Aorta (tissue), 5 donors: ENCODE measurements around the gene SHISAL1. TPM values are rescaled to one million over a fixed set of nuclear protein-coding genes. Genes with fewer than 3 reads are reported as not detected.

Source experiments
- ATAC-seq: fragments of 200-7000 bp; cut with Tn5 transposase; one replicate; pipeline ENCODE4 v1.9.1; 2022; ENCODE audit warnings: moderate library complexity; ENCODE audit not compliant: low FRiP score
- DNase-seq, 2 donors: peaks; one replicate each; pipeline ENCODE4 v3.0.0-alpha.2; 2020
- H3K27ac ChIP-seq, 2 donors: one replicate each; pipeline ENCODE4 v1.5.1; 2013; ENCODE audit warnings: low read length in 2 of 2, mild to moderate bottlenecking in 2 of 2, moderate library complexity in 2 of 2, control low read depth in 1 of 2, inconsistent platforms in 1 of 2, low read depth in 1 of 2
- H3K27me3 ChIP-seq, 2 donors: one replicate each; pipeline ENCODE4 v1.6.1; 2013; ENCODE audit warnings: control low read depth in 1 of 2, low read length in 1 of 2, mild to moderate bottlenecking in 1 of 2, moderate library complexity in 1 of 2; ENCODE audit not compliant: insufficient read depth in 2 of 2, control insufficient read depth in 1 of 2
- H3K36me3 ChIP-seq, 2 donors: one replicate each; pipeline ENCODE4 v1.6.1; 2013; ENCODE audit warnings: control low read depth in 1 of 2, low read length in 1 of 2, mild to moderate bottlenecking in 1 of 2; ENCODE audit not compliant: insufficient read depth in 2 of 2, control insufficient read depth in 1 of 2
- H3K4me1 ChIP-seq, 2 donors: one replicate each; pipeline ENCODE4 v1.6.1; 2013; ENCODE audit warnings: low read length in 2 of 2, control low read depth in 1 of 2, mild to moderate bottlenecking in 1 of 2, moderate library complexity in 1 of 2; ENCODE audit not compliant: insufficient read depth in 2 of 2, control insufficient read depth in 1 of 2
- H3K4me3 ChIP-seq, 2 donors: one replicate each; pipeline ENCODE4 v1.5.1; 2013; ENCODE audit warnings: low read length in 2 of 2, control low read depth in 1 of 2, mild to moderate bottlenecking in 1 of 2
- H3K9me3 ChIP-seq: one replicate; pipeline ENCODE4 v1.6.1; 2013; ENCODE audit warnings: mild to moderate bottlenecking, low read length; ENCODE audit not compliant: control insufficient read depth
- WGBS, 2 donors: extraction: QIAGEN DNeasy Blood & Tissue Kit; methylation state at CpG; one replicate each; pipeline ENCODE4 v1.1.7; 2013; 5-methylcytosine and 5-hydroxymethylcytosine counted together
- intact Hi-C, 2 donors: fragments of 100-400 bp; cut with DNase I; formaldehyde crosslinking; loops; one replicate each; pipeline versions ENCODE4 v1.14.2 to v1.15.0; 2022
- polyA plus RNA-seq, 2 donors: library from polyadenylated mRNA; stranded (reverse); fragments of 200-250 nt; gene quantifications; one replicate each; pipeline ENCODE4 v1.2.3, GENCODE V29; 2013
- total RNA-seq, 2 donors: library from RNA; stranded (reverse); fragmentation: NEBNext Ultra II Directional; extraction: Animal tissue kit (Norgen Biotek cat#: 25700); gene quantifications; one replicate each; pipeline ENCODE4 v1.2.1, GENCODE V29; 2021
- donor health status: healthy with polysubstance abuse.
- donor health status: Bipolar disorder and iron deficiency.
- donor health status: DM: no; HTN: no; CAD: no.
- donor health status: DM: no; HTN: no; CAD: no.
- donor health status: DM: yes; HTN: yes; CAD: no.

SHISAL1 gene
- total and polyA plus RNA-seq, 4 donors = 0.25 to 3.5 (median 1.7) TPM

GRCh38 chr22:44259366-44260215, 53.2 kb downstream of the SHISAL1 start:
- Histone ChIP-seq H3K27me3 (no peaks in the 10 kb centered on the region), H3K36me3 (no peaks in the 10 kb centered on the region), H3K4me1 (no peaks in the 10 kb centered on the region), H3K4me3 (no peak overlapping the region), H3K9me3 (peaks cover 2% of the 10 kb centered on the region), H3K27ac (no peak overlapping the region)
- intact Hi-C loops = loop anchor here in 1 of 2 donors (10.0 kb wide), 1 partner anchor 65 kb away; no protein-coding TSS in a partner anchor
- WGBS, 2 donors = 83 to 86% methylated on average over 19 of the region's 19 CpGs
- DNase-seq (no peak), ATAC-seq (no peak)

- intact Hi-C loops = loop anchor here in 1 of 2 donors (10.0 kb wide), 1 partner anchor 62 kb away; no protein-coding TSS in a partner anchor
- WGBS, 2 donors = 45 to 50% methylated on average over 13 of the region's 13 CpGs
- no peak overlapping the region for H3K4me3 ChIP-seq
- no peak for ATAC-seq
- no peak for DNase-seq
- H3K27me3 ChIP-seq = no peaks in the 10 kb centered on the region
- no peaks in the 10 kb centered on the region for H3K4me1 ChIP-seq
- H3K27ac ChIP-seq = no peak overlapping the region
- H3K9me3 ChIP-seq = peaks cover 2% of the 10 kb centered on the region
- no peaks in the 10 kb centered on the region for H3K36me3 ChIP-seq
Observed at GRCh38 chr22:44256556-44257485, 55.9 kb downstream of the SHISAL1 start.

DNA sequence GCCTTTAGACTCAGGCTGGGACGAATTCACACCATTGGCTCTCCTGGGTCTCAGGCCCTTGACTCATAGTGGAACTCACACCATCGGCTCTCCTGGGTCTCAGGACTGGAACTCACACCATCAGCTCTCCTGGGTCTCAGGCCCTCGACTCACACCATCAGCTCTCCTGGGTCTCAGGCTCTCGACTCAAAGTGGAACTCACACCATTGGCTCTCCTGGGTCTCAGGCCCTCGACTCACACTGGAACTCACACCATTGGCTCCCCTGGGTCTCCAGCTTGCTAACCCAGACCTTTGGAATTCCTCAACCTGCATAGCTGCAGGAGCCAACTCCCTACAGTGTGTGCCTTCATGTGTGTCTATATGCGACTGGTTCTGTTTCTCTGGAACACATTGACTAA, 56.7 kb downstream of the SHISAL1 start:
- DNase-seq = peak in 1 of 2 donors; percentile 50
- intact Hi-C loops = loop anchor here in 1 of 2 donors (10.0 kb wide), 1 partner anchor 61 kb away; no protein-coding TSS in a partner anchor

DNA sequence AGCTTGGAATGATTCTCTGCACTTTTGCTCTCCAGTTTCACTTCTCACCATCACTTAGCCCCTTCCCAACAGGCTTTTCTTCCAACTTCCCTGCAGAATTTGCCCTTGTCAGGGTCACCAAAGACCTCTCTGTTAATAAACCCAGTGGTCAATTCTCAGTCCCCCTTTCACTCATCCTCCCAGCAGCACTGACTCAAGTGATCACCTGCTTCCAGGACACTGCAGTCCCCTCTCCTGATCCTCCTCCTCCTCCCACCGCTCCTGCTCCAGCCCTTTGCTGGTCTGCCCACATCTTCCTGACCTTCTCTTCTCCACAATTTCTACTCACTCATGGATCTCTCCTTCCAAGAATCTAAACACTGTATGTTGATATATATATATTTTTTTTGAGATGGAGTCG, 57.9 kb downstream of the SHISAL1 start:
- no peaks in the 10 kb centered on the region for H3K36me3 ChIP-seq
- 88% methylated on average over 2 of the region's 2 CpGs for WGBS, 2 donors
- H3K27me3 ChIP-seq = no peaks in the 10 kb centered on the region
- H3K27ac ChIP-seq = no peak overlapping the region
- H3K4me3 ChIP-seq = no peak overlapping the region
- no peaks in the 10 kb centered on the region for H3K4me1 ChIP-seq
- ATAC-seq = no peak
- peaks cover 5% of the 10 kb centered on the region for H3K9me3 ChIP-seq
- no peak for DNase-seq
- intact Hi-C loops = loop anchor here in 1 of 2 donors (10.0 kb wide), 1 partner anchor 60 kb away; no protein-coding TSS in a partner anchor

More for the DNA sequence above, 56.7 kb downstream of the SHISAL1 start:
- no peak overlapping the region for H3K27ac ChIP-seq
- no peak for ATAC-seq
- 81 to 88% methylated on average over 6 of the region's 6 CpGs for WGBS, 2 donors
- no peaks in the 10 kb centered on the region for H3K27me3 ChIP-seq
- H3K4me1 ChIP-seq = no peaks in the 10 kb centered on the region
- H3K9me3 ChIP-seq = peaks cover 2% of the 10 kb centered on the region
- H3K36me3 ChIP-seq = no peaks in the 10 kb centered on the region
- H3K4me3 ChIP-seq = no peak overlapping the region

GRCh38 chr22:44249376-44250147, 63.2 kb downstream of the SHISAL1 start:
- H3K4me1 ChIP-seq = no peaks in the 10 kb centered on the region
- H3K36me3 ChIP-seq = no peaks in the 10 kb centered on the region
- WGBS, 2 donors = 92 to 93% methylated on average over 12 of the region's 12 CpGs
- H3K9me3 ChIP-seq = peaks cover 5% of the 10 kb centered on the region
- no peak for DNase-seq
- no peaks in the 10 kb centered on the region for H3K27me3 ChIP-seq
- intact Hi-C loops = loop anchor here in 1 of 2 donors (10.0 kb wide), 1 partner anchor 55 kb away; no protein-coding TSS in a partner anchor
- no peak overlapping the region for H3K4me3 ChIP-seq
- no peak overlapping the region for H3K27ac ChIP-seq
- ATAC-seq = no peak

DNA sequence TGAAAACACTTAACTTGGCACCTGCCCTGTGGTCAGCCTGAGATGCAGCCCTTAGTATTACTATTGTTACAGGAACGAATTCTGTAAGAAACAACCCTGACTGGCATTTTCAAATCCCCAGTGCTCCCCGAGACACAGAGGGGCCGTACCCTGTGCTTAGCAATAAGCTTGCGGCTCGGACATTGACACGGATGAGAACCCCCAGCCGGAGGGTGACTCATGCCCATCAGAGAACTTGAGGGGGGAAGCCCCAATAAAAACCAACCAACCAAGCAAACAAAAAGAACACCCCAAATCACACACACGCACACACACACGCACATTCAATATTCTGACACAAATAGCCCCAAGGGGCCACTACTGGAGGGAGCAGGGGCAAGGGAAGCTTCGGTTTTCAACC, 63.8 kb downstream of the SHISAL1 start:
- Histone ChIP-seq H3K9me3 (peaks cover 5% of the 10 kb centered on the region), H3K36me3 (no peaks in the 10 kb centered on the region), H3K4me3 (no peak overlapping the region), H3K27ac (no peak overlapping the region), H3K27me3 (no peaks in the 10 kb centered on the region), H3K4me1 (no peaks in the 10 kb centered on the region)
- DNase-seq (no peak), ATAC-seq (no peak)
- WGBS, 2 donors = 93 to 94% methylated on average over 10 of the region's 10 CpGs
- intact Hi-C loops = no loop called here

DNA sequence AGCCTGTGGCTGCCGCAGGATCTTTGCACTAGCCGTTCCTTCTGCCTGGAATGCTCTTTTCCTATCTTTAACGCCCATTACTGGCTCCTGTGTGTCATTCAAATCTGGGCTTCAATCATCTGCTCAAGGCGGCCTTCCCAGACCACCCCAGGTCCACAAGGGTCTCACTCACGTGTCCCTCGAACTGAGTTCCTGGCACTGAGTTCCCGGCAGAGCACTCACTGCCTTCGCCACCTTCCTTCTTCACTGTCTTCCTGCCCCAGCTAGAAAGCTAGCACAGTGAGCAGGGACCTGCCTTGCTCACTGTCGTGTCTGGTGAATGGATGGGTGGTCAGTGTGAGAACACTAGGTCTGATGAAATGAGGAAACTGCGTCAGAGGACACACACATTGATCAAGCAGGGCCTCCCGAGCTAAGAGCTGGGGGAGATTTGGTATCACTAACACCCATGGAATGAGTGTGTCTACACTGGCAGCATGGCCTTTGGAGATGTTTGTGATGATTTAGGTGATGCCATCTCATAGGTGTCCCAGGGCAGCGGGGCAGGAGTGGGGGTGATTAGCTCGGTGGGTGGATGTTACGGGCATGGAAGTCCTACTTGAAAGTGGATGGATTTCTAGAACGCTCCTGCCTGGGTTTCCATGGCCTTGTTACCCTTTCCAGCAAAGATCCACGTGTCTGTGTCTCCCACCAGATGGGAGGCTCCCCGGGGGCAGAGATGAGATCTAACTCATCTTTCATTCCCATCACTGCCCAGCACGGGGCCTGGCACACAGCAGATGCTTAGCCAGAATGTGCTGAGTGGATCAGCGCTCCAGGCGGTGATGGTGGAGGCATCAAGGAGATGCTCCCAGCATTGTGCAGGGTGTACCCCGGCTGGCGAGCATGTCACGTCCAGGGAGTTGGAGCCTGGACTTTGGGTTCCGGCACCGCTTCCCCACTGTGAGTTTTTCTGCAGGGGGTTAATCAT, 64.5 kb downstream of the SHISAL1 start:
- 93 to 94% methylated on average over 25 of the region's 25 CpGs for WGBS, 2 donors
- no peaks in the 10 kb centered on the region for H3K36me3 ChIP-seq
- ATAC-seq = no peak

More for the DNA sequence above, 64.5 kb downstream of the SHISAL1 start:
- no peak for DNase-seq
- Histone ChIP-seq H3K4me3 (no peak overlapping the region), H3K27me3 (no peaks in the 10 kb centered on the region), H3K27ac (no peak overlapping the region), H3K9me3 (peaks cover 5% of the 10 kb centered on the region), H3K4me1 (no peaks in the 10 kb centered on the region)
- intact Hi-C loops = no loop called here
